Fibroblast of the aortic adventitia (primary cell): Measurements from ENCODE around the gene NUMBL. TPM values are rescaled to one million over a fixed set of nuclear protein-coding genes. Genes with fewer than 3 reads are reported as not detected.

Experiments used
- DNase-seq: peaks from one replicate; pipeline ENCODE4 v3.0.0-alpha.2; 2010; ENCODE audit warnings: low read depth
- H3K4me3 ChIP-seq: 2 replicates; pipeline ENCODE4 v1.5.1; 2011; ENCODE audit warnings: low read depth, mild to moderate bottlenecking, control low read depth, low read length, moderate library complexity
- CTCF ChIP-seq: IDR thresholded peaks from 2 replicates; pipeline ENCODE4 v1.5.1; 2011; ENCODE audit warnings: mild to moderate bottlenecking, low read length, control low read depth, inconsistent platforms; ENCODE audit not compliant: insufficient read depth
- total RNA-seq: library from RNA; depleted of rRNA; stranded (reverse); fragments of >200 nt; gene quantifications from 2 replicates; pipeline ENCODE4 v1.2.3, GENCODE V29; 2012; ENCODE audit warnings: low replicate concordance

The NUMBL gene
- total RNA-seq, 1 donor: 51.4 TPM

GRCh38 chr19:40714441-40715299 is 24.2 kb upstream of the NUMBL start:
- TF ChIP-seq CTCF: peak; percentile 4
- peak; percentile 93 for DNase-seq
- peak overlapping the region; percentile 74 for H3K4me3 ChIP-seq

GRCh38 chr19:40713939-40714338 is 23.5 kb upstream of the NUMBL start:
- no peak for DNase-seq
- TF ChIP-seq CTCF: no peak
- peak overlapping the region; percentile 74 for H3K4me3 ChIP-seq

GRCh38 chr19:40709817-40710216 is 19.4 kb upstream of the NUMBL start:
- TF ChIP-seq CTCF: no peak
- no peak overlapping the region for H3K4me3 ChIP-seq
- no peak for DNase-seq

GRCh38 chr19:40707615-40708014 is 17.2 kb upstream of the NUMBL start:
- no peak for DNase-seq

GRCh38 chr19:40705950-40706619 is 15.6 kb upstream of the NUMBL start:
- no peak overlapping the region for H3K4me3 ChIP-seq
- no peak for DNase-seq
- no peak for TF ChIP-seq CTCF

More at GRCh38 chr19:40707615-40708014, 17.2 kb upstream of the NUMBL start:
- no peak for TF ChIP-seq CTCF
- no peak overlapping the region for H3K4me3 ChIP-seq

- no peak for TF ChIP-seq CTCF
- DNase-seq: peak; percentile 29
- no peak overlapping the region for H3K4me3 ChIP-seq
Observed at GRCh38 chr19:40705362-40705651, 14.9 kb upstream of the NUMBL start.
